Liver (tissue), 9 donors: ENCODE results near the gene VAC14. TPM values are rescaled to one million over a fixed set of nuclear protein-coding genes. Genes with fewer than 3 reads are reported as not detected.

ENCODE experiments used
- DNase-seq: peaks from one replicate; pipeline ENCODE4 v3.0.0-alpha.2; 2017; ENCODE audit warnings: low spot score
- H3K27ac ChIP-seq, 2 donors: one replicate each; pipeline ENCODE4 v1.7.0; 2013; ENCODE audit warnings: inconsistent platforms in 2 of 2, low read length in 2 of 2, control low read depth in 1 of 2, low read depth in 1 of 2, mild to moderate bottlenecking in 1 of 2
- H3K27me3 ChIP-seq, 4 donors: one replicate each; pipeline versions ENCODE4 v1.6.1 to v1.7.0; 2013; ENCODE audit warnings: low read length in 3 of 4, inconsistent platforms in 1 of 4, mild to moderate bottlenecking in 1 of 4, moderate library complexity in 1 of 4; ENCODE audit not compliant: control insufficient read depth in 4 of 4, insufficient read depth in 4 of 4
- H3K36me3 ChIP-seq, 4 donors: one replicate each; pipeline versions ENCODE4 v1.6.1 to v1.7.0; 2013; ENCODE audit warnings: low read length in 3 of 4, mild to moderate bottlenecking in 3 of 4, low read depth in 1 of 4, moderate library complexity in 1 of 4; ENCODE audit not compliant: control insufficient read depth in 4 of 4, insufficient read depth in 3 of 4
- H3K4me1 ChIP-seq, 4 donors: one replicate each; pipeline versions ENCODE4 v1.6.1 to v1.7.0; 2013; ENCODE audit warnings: low read length in 3 of 4, mild to moderate bottlenecking in 3 of 4, moderate library complexity in 1 of 4; ENCODE audit not compliant: control insufficient read depth in 4 of 4, insufficient read depth in 4 of 4
- H3K4me3 ChIP-seq, 3 donors: one replicate each; pipeline versions ENCODE4 v1.6.1 to v1.7.0; 2013; ENCODE audit warnings: low read length in 3 of 3, control low read depth in 1 of 3, low read depth in 1 of 3, mild to moderate bottlenecking in 1 of 3
- H3K9ac ChIP-seq, 2 donors: one replicate each; pipeline ENCODE4 v1.7.0; 2013; ENCODE audit warnings: low read length in 2 of 2, mild to moderate bottlenecking in 2 of 2, moderate library complexity in 2 of 2, control low read depth in 1 of 2, low read depth in 1 of 2
- H3K9me3 ChIP-seq, 4 donors: one replicate each; pipeline versions ENCODE4 v1.6.1 to v1.7.0; 2013; ENCODE audit warnings: low read length in 3 of 4; ENCODE audit not compliant: control insufficient read depth in 4 of 4
- CTCF ChIP-seq: fragments of 150-350 bp; IDR thresholded peaks from 2 replicates; pipeline ENCODE4 v1.5.1; 2017; ENCODE audit warnings: improper control_type of control experiment, low read depth, low read length; ENCODE audit not compliant: missing input control
- EGR1 ChIP-seq, 2 donors: IDR thresholded peaks; 2 replicates each; pipeline ENCODE4 v1.6.1; 2016 to 2018; ENCODE audit warnings: antibody characterized with exemption in 2 of 2, low read depth in 2 of 2
- FOXA1 ChIP-seq: IDR thresholded peaks from 2 replicates; pipeline ENCODE4 v1.6.1; 2016; ENCODE audit warnings: antibody characterized with exemption
- FOXA2 ChIP-seq: IDR thresholded peaks from 2 replicates; pipeline ENCODE4 v1.6.1; 2016; ENCODE audit warnings: antibody characterized with exemption
- GABPA ChIP-seq, 2 donors: IDR thresholded peaks in 1 of 2; conservative IDR thresholded peaks in 1 of 2; 2 replicates each; pipeline ENCODE4 v1.6.1; 2016; ENCODE audit warnings: antibody characterized with exemption in 2 of 2, mild to moderate bottlenecking in 1 of 2, moderate library complexity in 1 of 2
- HNF4A ChIP-seq, 2 donors: conservative IDR thresholded peaks; 2 replicates each; pipeline ENCODE4 v1.6.1; 2016; ENCODE audit warnings: antibody characterized with exemption in 2 of 2, mild to moderate bottlenecking in 2 of 2
- HNF4G ChIP-seq: IDR thresholded peaks from 2 replicates; pipeline ENCODE4 v1.6.1; 2016; ENCODE audit warnings: antibody characterized with exemption
- JUND ChIP-seq, 2 donors: IDR thresholded peaks; 2 replicates each; pipeline ENCODE4 v1.6.1; 2016; ENCODE audit warnings: antibody characterized with exemption in 2 of 2
- MAX ChIP-seq: IDR thresholded peaks from 2 replicates; pipeline ENCODE4 v1.6.1; 2016; ENCODE audit warnings: antibody characterized with exemption
- NR2F2 ChIP-seq: IDR thresholded peaks from 2 replicates; pipeline ENCODE4 v1.6.1; 2016; ENCODE audit warnings: antibody characterized with exemption
- RAD21 ChIP-seq, 2 donors: IDR thresholded peaks; 2 replicates each; pipeline ENCODE4 v1.6.1; 2016; ENCODE audit warnings: antibody characterized with exemption in 2 of 2, mild to moderate bottlenecking in 2 of 2
- RXRA ChIP-seq, 2 donors: IDR thresholded peaks; 2 replicates each; pipeline ENCODE4 v1.6.1; 2017 to 2018; ENCODE audit warnings: antibody characterized with exemption in 2 of 2, mild to moderate bottlenecking in 1 of 2
- SP1 ChIP-seq: IDR thresholded peaks from 2 replicates; pipeline ENCODE4 v1.6.1; 2018; ENCODE audit warnings: antibody characterized with exemption, mild to moderate bottlenecking
- TAF1 ChIP-seq: conservative IDR thresholded peaks from 2 replicates; pipeline ENCODE4 v1.6.1; 2016; ENCODE audit warnings: antibody characterized with exemption, mild to moderate bottlenecking
- YY1 ChIP-seq: IDR thresholded peaks from 2 replicates; pipeline ENCODE4 v1.6.1; 2016; ENCODE audit warnings: antibody characterized with exemption, mild to moderate bottlenecking
- ZBTB33 ChIP-seq: IDR thresholded peaks from 2 replicates; pipeline ENCODE4 v1.6.1; 2016; ENCODE audit warnings: antibody characterized with exemption
- WGBS: extraction: QIAGEN DNeasy Blood & Tissue Kit; methylation state at CpG from one replicate; pipeline ENCODE4 v1.1.7; 2013; 5-methylcytosine and 5-hydroxymethylcytosine counted together
- polyA plus RNA-seq, 2 donors: library from polyadenylated mRNA; stranded (reverse) in 1 of 2; unstranded in 1 of 2; fragments of 200-250 nt in 1 of 2; fragments of >200 nt in 1 of 2; fragmentation: Nextera tagmentation in 1 of 2; extraction: Ambion mirVana in 1 of 2; gene quantifications; one replicate each; pipeline versions ENCODE4 v1.2.1 to v1.2.3, GENCODE V29; 2013 to 2015
- total RNA-seq, 2 donors: library from RNA; depleted of rRNA; stranded (reverse); fragments of >200 nt; gene quantifications; one replicate each; pipeline ENCODE4 v1.2.3, GENCODE V29; 2014
- TF ChIP-seq, protein P1 (sequence below): IDR thresholded peaks from 2 replicates; pipeline ENCODE4 v1.6.1; 2016; ENCODE audit warnings: antibody characterized with exemption, mild to moderate bottlenecking
- TF ChIP-seq, protein P2 (sequence below): IDR thresholded peaks from 2 replicates; pipeline ENCODE4 v1.6.1; 2016; ENCODE audit warnings: antibody characterized with exemption
- donor health status: healthy.
- donor health status: healthy.
- donor health status: healthy.
- donor health status: healthy.
- donor health status: healthy.

The VAC14 gene
- total and polyA plus RNA-seq, 4 donors: 16.7 to 29.8 (median 20.5) TPM

- no peaks in the 10 kb centered on the region for H3K27me3 ChIP-seq
- no peak for DNase-seq
- TF ChIP-seq, protein P1, sequence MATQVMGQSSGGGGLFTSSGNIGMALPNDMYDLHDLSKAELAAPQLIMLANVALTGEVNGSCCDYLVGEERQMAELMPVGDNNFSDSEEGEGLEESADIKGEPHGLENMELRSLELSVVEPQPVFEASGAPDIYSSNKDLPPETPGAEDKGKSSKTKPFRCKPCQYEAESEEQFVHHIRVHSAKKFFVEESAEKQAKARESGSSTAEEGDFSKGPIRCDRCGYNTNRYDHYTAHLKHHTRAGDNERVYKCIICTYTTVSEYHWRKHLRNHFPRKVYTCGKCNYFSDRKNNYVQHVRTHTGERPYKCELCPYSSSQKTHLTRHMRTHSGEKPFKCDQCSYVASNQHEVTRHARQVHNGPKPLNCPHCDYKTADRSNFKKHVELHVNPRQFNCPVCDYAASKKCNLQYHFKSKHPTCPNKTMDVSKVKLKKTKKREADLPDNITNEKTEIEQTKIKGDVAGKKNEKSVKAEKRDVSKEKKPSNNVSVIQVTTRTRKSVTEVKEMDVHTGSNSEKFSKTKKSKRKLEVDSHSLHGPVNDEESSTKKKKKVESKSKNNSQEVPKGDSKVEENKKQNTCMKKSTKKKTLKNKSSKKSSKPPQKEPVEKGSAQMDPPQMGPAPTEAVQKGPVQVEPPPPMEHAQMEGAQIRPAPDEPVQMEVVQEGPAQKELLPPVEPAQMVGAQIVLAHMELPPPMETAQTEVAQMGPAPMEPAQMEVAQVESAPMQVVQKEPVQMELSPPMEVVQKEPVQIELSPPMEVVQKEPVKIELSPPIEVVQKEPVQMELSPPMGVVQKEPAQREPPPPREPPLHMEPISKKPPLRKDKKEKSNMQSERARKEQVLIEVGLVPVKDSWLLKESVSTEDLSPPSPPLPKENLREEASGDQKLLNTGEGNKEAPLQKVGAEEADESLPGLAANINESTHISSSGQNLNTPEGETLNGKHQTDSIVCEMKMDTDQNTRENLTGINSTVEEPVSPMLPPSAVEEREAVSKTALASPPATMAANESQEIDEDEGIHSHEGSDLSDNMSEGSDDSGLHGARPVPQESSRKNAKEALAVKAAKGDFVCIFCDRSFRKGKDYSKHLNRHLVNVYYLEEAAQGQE: no peak
- TF ChIP-seq CTCF (no peak), FOXA1 (no peak), YY1 (no peak), SP1 (no peak), HNF4A (conservative IDR thresholded peaks at IDR 0.05) (no peak), FOXA2 (no peak), GABPA (IDR thresholded peaks at IDR 0.05 in 1 of 2, conservative IDR thresholded peaks at IDR 0.05 in 1 of 2) (no peak), HNF4G (no peak), NR2F2 (no peak), ZBTB33 (no peak), RXRA (IDR thresholded peaks at IDR 0.05) (no peak), EGR1 (IDR thresholded peaks at IDR 0.05; ENCODE audit: low read depth in 2 of 2) (no peak)
- TF ChIP-seq, protein P2, sequence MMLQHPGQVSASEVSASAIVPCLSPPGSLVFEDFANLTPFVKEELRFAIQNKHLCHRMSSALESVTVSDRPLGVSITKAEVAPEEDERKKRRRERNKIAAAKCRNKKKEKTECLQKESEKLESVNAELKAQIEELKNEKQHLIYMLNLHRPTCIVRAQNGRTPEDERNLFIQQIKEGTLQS: no peak
- H3K27ac ChIP-seq: no peak overlapping the region
- H3K9me3 ChIP-seq: no peaks in the 10 kb centered on the region
- peaks cover 14 to 30% (median 23%) of the 10 kb centered on the region in 4 donors for H3K4me1 ChIP-seq
- H3K9ac ChIP-seq: no peak overlapping the region
- no peak overlapping the region for H3K4me3 ChIP-seq
- H3K36me3 ChIP-seq: peaks cover 2 to 12% (median 5%) of the 10 kb centered on the region in 4 donors
- 92% methylated on average over 9 of the region's 9 CpGs for WGBS
These were observed 43.8 kb downstream of the VAC14 start for GRCh38 chr16:70757183-70757582.

DNA sequence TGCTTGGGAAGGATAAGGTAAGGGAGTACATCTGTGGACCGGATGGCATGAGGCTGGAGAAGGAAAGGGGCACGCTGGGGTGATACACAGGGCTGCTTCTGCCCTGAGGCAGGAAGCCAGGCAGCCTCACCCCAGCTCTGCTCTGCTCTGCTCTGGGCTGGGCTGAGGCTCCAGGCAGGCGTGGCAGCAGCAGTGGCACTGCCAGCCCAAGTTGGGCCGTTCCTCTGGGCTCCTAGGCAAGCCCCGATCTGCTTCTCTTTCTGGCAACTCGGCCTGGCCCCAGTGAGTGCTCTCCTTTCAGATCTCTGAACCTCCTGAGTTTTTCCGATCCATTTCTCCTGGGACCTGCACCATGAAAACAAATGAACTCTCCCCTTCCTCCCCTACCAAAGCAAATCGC is 44.9 kb downstream of the VAC14 start:
- DNase-seq: no peak
- Histone ChIP-seq H3K9ac (no peak overlapping the region), H3K4me3 (no peak overlapping the region), H3K27ac (no peak overlapping the region), H3K36me3 (peaks cover 2 to 10% (median 5%) of the 10 kb centered on the region in 4 donors), H3K4me1 (peaks cover 25 to 38% (median 33%) of the 10 kb centered on the region in 4 donors), H3K27me3 (no peaks in the 10 kb centered on the region), H3K9me3 (no peaks in the 10 kb centered on the region)
- 96% methylated on average over 8 of the region's 8 CpGs for WGBS
- TF ChIP-seq YY1: no peak
- no peak for TF ChIP-seq NR2F2
- no peak for TF ChIP-seq GABPA (IDR thresholded peaks at IDR 0.05 in 1 of 2, conservative IDR thresholded peaks at IDR 0.05 in 1 of 2)
- no peak for TF ChIP-seq RAD21 (IDR thresholded peaks at IDR 0.05)
- no peak for TF ChIP-seq RXRA (IDR thresholded peaks at IDR 0.05)
- no peak for TF ChIP-seq HNF4A (conservative IDR thresholded peaks at IDR 0.05)
- TF ChIP-seq EGR1 (IDR thresholded peaks at IDR 0.05; ENCODE audit: low read depth in 2 of 2): no peak
- TF ChIP-seq FOXA2: no peak
- TF ChIP-seq JUND (IDR thresholded peaks at IDR 0.05): no peak
- TF ChIP-seq TAF1: no peak
- TF ChIP-seq SP1: no peak
- TF ChIP-seq, protein P2: no peak
- no peak for TF ChIP-seq ZBTB33
- no peak for TF ChIP-seq CTCF
- no peak for TF ChIP-seq HNF4G
- no peak for TF ChIP-seq MAX
